B cell (primary cell): Measurements from ENCODE around the gene DGCR2. TPM values are rescaled to one million over a fixed set of nuclear protein-coding genes. Genes with fewer than 3 reads are reported as not detected.

ENCODE experiments used
- ATAC-seq: fragments of 200-7000 bp; cut with Tn5 transposase; one replicate; pipeline ENCODE4 v1.10.0; 2021; ENCODE audit warnings: low read depth, mild to moderate bottlenecking, moderate number of reproducible peaks, moderate library complexity
- CTCF ChIA-PET: fragments of 350-600 bp; sonication (Branson Sonifier 250); formaldehyde crosslinking; loops from one replicate; lab custom pipeline; 2021; ENCODE audit warnings: antibody characterized with exemption, inconsistent platforms; lab: Charles Lee
- POLR2A ChIA-PET: fragments of 350-600 bp; sonication (Branson Sonifier 250); formaldehyde crosslinking; loops from one replicate; lab custom pipeline; 2021; ENCODE audit warnings: antibody characterized with exemption; lab: Charles Lee
- DNase-seq: peaks from one replicate; pipeline ENCODE4 v3.0.0; 2013
- H2AFZ ChIP-seq: 2 replicates; pipeline ENCODE4 v1.6.1; 2012; ENCODE audit warnings: mild to moderate bottlenecking, low read depth, low read length; ENCODE audit not compliant: insufficient read depth, poor library complexity, severe bottlenecking
- H3K27ac ChIP-seq, 2 donors: 1 replicate in 1 of 2; 2 replicates in 1 of 2; pipeline ENCODE4 v1.5.1; 2012 to 2013; ENCODE audit warnings: low read length in 2 of 2, mild to moderate bottlenecking in 2 of 2, moderate library complexity in 1 of 2
- H3K27me3 ChIP-seq, 4 experiments: fragments of 200-600 bp in 1 of 4; sonication (generic) in 1 of 4; replicated peaks in 1 of 4; 1 replicate in 2 of 4; 2 replicates in 2 of 4; pipeline versions ENCODE4 v1.6.1 to v1.7.0; 2013 to 2016; ENCODE audit warnings: low read length in 3 of 4, mild to moderate bottlenecking in 2 of 4, mixed read lengths in 1 of 4, moderate library complexity in 1 of 4; ENCODE audit not compliant: insufficient read depth in 4 of 4, control insufficient read depth in 3 of 4; ENCODE audit errors: control extremely low read depth in 1 of 4
- H3K36me3 ChIP-seq, 2 experiments: replicated peaks in 1 of 2; 1 replicate in 1 of 2; 2 replicates in 1 of 2; pipeline versions ENCODE4 v1.6.1 to v1.7.1; 2013; ENCODE audit warnings: low read length in 1 of 2; ENCODE audit not compliant: insufficient read depth in 2 of 2, control insufficient read depth in 1 of 2; ENCODE audit errors: control extremely low read depth in 1 of 2, extremely low read depth in 1 of 2
- H3K4me1 ChIP-seq, 2 donors: fragments of 200-600 bp in 1 of 2; sonication (generic) in 1 of 2; 1 replicate in 1 of 2; 2 replicates in 1 of 2; pipeline versions ENCODE4 v1.5.1 to v1.6.1; 2013 to 2017; ENCODE audit warnings: low read length in 2 of 2; ENCODE audit not compliant: control insufficient read depth in 2 of 2, insufficient read depth in 2 of 2
- H3K4me2 ChIP-seq: replicated peaks from 2 replicates; pipeline ENCODE3; 2012; ENCODE audit warnings: mild to moderate bottlenecking, low read depth, low read length; ENCODE audit not compliant: poor library complexity, severe bottlenecking
- H3K4me3 ChIP-seq, 5 experiments: fragments of 200-600 bp in 1 of 5; sonication (generic) in 1 of 5; 1 replicate in 3 of 5; 2 replicates in 2 of 5; pipeline versions ENCODE4 v1.5.1 to v1.7.0; 2011 to 2016; ENCODE audit warnings: low read length in 4 of 5, mild to moderate bottlenecking in 4 of 5, low read depth in 2 of 5, control low read depth in 1 of 5, moderate library complexity in 1 of 5; ENCODE audit not compliant: insufficient read depth in 1 of 5; ENCODE audit errors: control extremely low read depth in 1 of 5, extremely low read depth in 1 of 5
- H3K79me2 ChIP-seq: fragments of 200-600 bp; sonication (generic); one replicate; pipeline ENCODE4 v1.6.0; 2016; ENCODE audit warnings: low read length; ENCODE audit not compliant: control insufficient read depth, insufficient read depth
- H3K9ac ChIP-seq: fragments of 200-600 bp; sonication (generic); 2 replicates; pipeline ENCODE4 v1.6.1; 2017; ENCODE audit warnings: mild to moderate bottlenecking, low read length, moderate library complexity
- H3K9me3 ChIP-seq, 3 donors: one replicate each; pipeline versions ENCODE4 v1.6.1 to v1.7.1; 2013; ENCODE audit warnings: low read length in 2 of 3; ENCODE audit not compliant: control insufficient read depth in 2 of 3, insufficient read depth in 1 of 3; ENCODE audit errors: control extremely low read depth in 1 of 3
- H4K20me1 ChIP-seq: 2 replicates; pipeline ENCODE4 v1.6.0; 2012; ENCODE audit warnings: mild to moderate bottlenecking, low read length; ENCODE audit not compliant: insufficient read depth, control insufficient read depth, poor library complexity, severe bottlenecking
- H3K27ac Mint-ChIP-seq: one replicate; pipeline ENCODE4 v1.8.0; 2021; ENCODE audit warnings: mixed read lengths
- H3K27me3 Mint-ChIP-seq: one replicate; pipeline ENCODE4 v1.8.0; 2021; ENCODE audit warnings: mixed read lengths
- H3K4me1 Mint-ChIP-seq: one replicate; pipeline ENCODE4 v1.8.0; 2021; ENCODE audit warnings: mixed read lengths
- H3K4me3 Mint-ChIP-seq: one replicate; pipeline ENCODE4 v1.8.0; 2021; ENCODE audit warnings: mixed read lengths
- H3K9me3 Mint-ChIP-seq: one replicate; pipeline ENCODE4 v1.8.0; 2022; ENCODE audit warnings: mixed read lengths; ENCODE audit not compliant: insufficient read depth
- EZH2 ChIP-seq: IDR thresholded peaks from 2 replicates; pipeline ENCODE4 v1.6.1; 2012; ENCODE audit warnings: borderline replicate concordance, low read depth, mild to moderate bottlenecking, moderate library complexity, low read length; ENCODE audit not compliant: insufficient read depth, poor library complexity, severe bottlenecking
- WGBS: methylation state at CpG from one replicate; pipeline ENCODE4 v1.1.5; 2013; ENCODE audit warnings: missing lambda C conversion rate; ENCODE audit not compliant: insufficient coverage; 5-methylcytosine and 5-hydroxymethylcytosine counted together
- intact Hi-C: fragments of 100-400 bp; cut with micrococcal nuclease; formaldehyde crosslinking; loops from one replicate; pipeline ENCODE4 v1.10.0; 2022
- polyA plus RNA-seq: library from polyadenylated mRNA; depleted of rRNA; stranded (reverse); fragments of >200 nt; gene quantifications from 2 replicates; pipeline ENCODE4 v1.2.3, GENCODE V29; 2012
- total RNA-seq, 2 donors: library from RNA; stranded (reverse); fragments of 120-200 nt in 1 of 2; gene quantifications; 1 replicate in 1 of 2; 2 replicates in 1 of 2; pipeline versions ENCODE4 v1.2.3 to v1.2.4, GENCODE V29; 2013 to 2022
- TF ChIP-seq, protein P1 (sequence below): fragments of 200-600 bp; IDR thresholded peaks from one replicate; pipeline ENCODE4 v1.8.0; 2022; ENCODE audit warnings: antibody characterized with exemption, mild to moderate bottlenecking

The DGCR2 gene
- total and polyA plus RNA-seq, 2 donors (not counting 1 experiment from before 2014, with no cell fraction given), result 28.8 to 49.5 TPM

DNA sequence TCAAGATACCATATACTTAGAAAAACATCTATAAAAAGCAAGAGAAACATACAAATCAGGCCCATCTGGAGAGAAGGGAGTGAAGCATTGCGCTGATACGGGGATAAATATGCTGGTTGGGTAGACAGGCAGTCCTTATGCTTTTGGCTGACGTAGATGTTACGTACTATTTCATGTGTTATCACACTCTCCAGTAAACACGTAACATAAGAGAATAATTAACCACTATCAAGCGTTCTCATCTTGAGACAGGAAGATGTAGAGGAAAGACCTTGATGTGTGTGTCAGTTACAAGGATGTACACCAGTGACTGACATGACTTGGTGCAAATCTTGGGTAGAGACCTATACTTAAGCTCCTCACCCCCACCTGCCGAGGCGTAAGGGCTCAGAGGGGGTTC is 99.5 kb downstream of the DGCR2 start:
- H3K9me3 Mint-ChIP-seq, result no peaks in the 10 kb centered on the region
- H3K9ac ChIP-seq, result no peak overlapping the region
- CTCF ChIA-PET, result no interaction called here
- H3K27me3 Mint-ChIP-seq, result peaks cover 15% of the 10 kb centered on the region
- no peak for ATAC-seq
- no peak overlapping the region for H3K4me2 ChIP-seq
- H3K4me3 ChIP-seq, result no peak overlapping the region
- no peaks in the 10 kb centered on the region for H4K20me1 ChIP-seq
- no peak overlapping the region for H3K4me3 Mint-ChIP-seq
- H3K36me3 ChIP-seq, result no peaks in the 10 kb centered on the region
- H3K27ac ChIP-seq, result no peak overlapping the region
- no peak overlapping the region for H2AFZ ChIP-seq
- no peaks in the 10 kb centered on the region for H3K4me1 ChIP-seq
- no peaks in the 10 kb centered on the region for H3K79me2 ChIP-seq
- no peak for DNase-seq
- no peak overlapping the region for H3K27ac Mint-ChIP-seq
- H3K4me1 Mint-ChIP-seq, result no peaks in the 10 kb centered on the region
- intact Hi-C loops, result no loop called here
- no CpG with 5 or more reads among the region's 8 CpGs for WGBS
- POLR2A ChIA-PET, result no interaction called here
- peaks cover 0 to 9% (median 0%) of the 10 kb centered on the region in 4 experiments for H3K27me3 ChIP-seq
- TF ChIP-seq, protein P1, sequence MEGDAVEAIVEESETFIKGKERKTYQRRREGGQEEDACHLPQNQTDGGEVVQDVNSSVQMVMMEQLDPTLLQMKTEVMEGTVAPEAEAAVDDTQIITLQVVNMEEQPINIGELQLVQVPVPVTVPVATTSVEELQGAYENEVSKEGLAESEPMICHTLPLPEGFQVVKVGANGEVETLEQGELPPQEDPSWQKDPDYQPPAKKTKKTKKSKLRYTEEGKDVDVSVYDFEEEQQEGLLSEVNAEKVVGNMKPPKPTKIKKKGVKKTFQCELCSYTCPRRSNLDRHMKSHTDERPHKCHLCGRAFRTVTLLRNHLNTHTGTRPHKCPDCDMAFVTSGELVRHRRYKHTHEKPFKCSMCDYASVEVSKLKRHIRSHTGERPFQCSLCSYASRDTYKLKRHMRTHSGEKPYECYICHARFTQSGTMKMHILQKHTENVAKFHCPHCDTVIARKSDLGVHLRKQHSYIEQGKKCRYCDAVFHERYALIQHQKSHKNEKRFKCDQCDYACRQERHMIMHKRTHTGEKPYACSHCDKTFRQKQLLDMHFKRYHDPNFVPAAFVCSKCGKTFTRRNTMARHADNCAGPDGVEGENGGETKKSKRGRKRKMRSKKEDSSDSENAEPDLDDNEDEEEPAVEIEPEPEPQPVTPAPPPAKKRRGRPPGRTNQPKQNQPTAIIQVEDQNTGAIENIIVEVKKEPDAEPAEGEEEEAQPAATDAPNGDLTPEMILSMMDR, result no peak
- TF ChIP-seq EZH2, result no peak
- no peaks in the 10 kb centered on the region for H3K9me3 ChIP-seq

DNA sequence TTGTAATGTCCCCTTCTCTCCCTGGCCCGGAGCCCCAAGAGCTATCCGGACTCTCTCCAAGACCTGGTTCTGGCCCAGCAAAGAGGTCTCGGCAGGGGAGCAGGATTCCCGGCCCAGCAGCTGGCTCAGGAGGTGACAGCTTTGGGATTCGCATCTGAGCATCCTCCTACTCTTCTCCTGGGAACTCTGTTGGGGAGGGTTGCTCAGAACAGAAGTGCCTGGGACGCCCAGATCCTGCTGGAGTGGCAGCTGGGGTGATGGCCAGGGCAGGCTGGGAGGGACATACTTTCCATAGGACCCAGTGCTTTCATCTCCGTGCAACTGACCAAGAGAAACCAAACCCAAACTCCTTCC is 102.6 kb downstream of the DGCR2 start:
- no peak for ATAC-seq
- H3K4me3 Mint-ChIP-seq, result no peak overlapping the region
- H3K4me2 ChIP-seq, result no peak overlapping the region
- no peak overlapping the region for H2AFZ ChIP-seq
- 89% methylated on average over 4 of the region's 7 CpGs for WGBS
- no peaks in the 10 kb centered on the region for H4K20me1 ChIP-seq
- H3K27me3 ChIP-seq, result peaks cover 0 to 5% (median 0%) of the 10 kb centered on the region in 4 experiments
- H3K4me3 ChIP-seq, result no peak overlapping the region
- CTCF ChIA-PET, result no interaction called here
- POLR2A ChIA-PET, result no interaction called here
- no peaks in the 10 kb centered on the region for H3K4me1 Mint-ChIP-seq
- intact Hi-C loops, result no loop called here
- no peaks in the 10 kb centered on the region for H3K36me3 ChIP-seq
- DNase-seq, result no peak
- no peak overlapping the region for H3K27ac Mint-ChIP-seq
- H3K9me3 ChIP-seq, result no peaks in the 10 kb centered on the region
- H3K27ac ChIP-seq, result no peak overlapping the region
- TF ChIP-seq, protein P1, result no peak
- TF ChIP-seq EZH2, result no peak
- no peaks in the 10 kb centered on the region for H3K9me3 Mint-ChIP-seq
- H3K27me3 Mint-ChIP-seq, result peaks cover 17% of the 10 kb centered on the region
- no peak overlapping the region for H3K9ac ChIP-seq
- H3K4me1 ChIP-seq, result no peaks in the 10 kb centered on the region
- no peaks in the 10 kb centered on the region for H3K79me2 ChIP-seq
